H1 (cell line): ENCODE data around the gene MXRA8.

ENCODE experiments used
- EZH2 ChIP-seq: fragments of 200-600 bp; sonication (generic); IDR thresholded peaks from 2 replicates; pipeline ENCODE4 v1.7.1; 2012; ENCODE audit warnings: low read depth, mild to moderate bottlenecking, moderate library complexity, low read length, inconsistent platforms; ENCODE audit not compliant: severe bottlenecking
- GTF2F1 ChIP-seq: IDR thresholded peaks from 2 replicates; pipeline ENCODE4 v1.6.1; 2012; ENCODE audit warnings: low read depth, low read length, improper control_type of control experiment, borderline replicate concordance
- MAFK ChIP-seq: IDR thresholded peaks from 2 replicates; pipeline ENCODE4 v1.6.1; 2012; ENCODE audit warnings: low read depth, mild to moderate bottlenecking, improper control_type of control experiment, low read length
- NANOG ChIP-seq: IDR thresholded peaks from 2 replicates; pipeline ENCODE4 v1.6.1; 2011; ENCODE audit warnings: low read length, low read depth, mild to moderate bottlenecking, inconsistent platforms; ENCODE audit not compliant: insufficient read depth, poor library complexity, severe bottlenecking
- POLR2A ChIP-seq, 2 experiments: IDR thresholded peaks; 1 replicate in 1 of 2; 2 replicates in 1 of 2; pipeline ENCODE4 v1.6.1; 2011; ENCODE audit warnings: low read depth in 2 of 2, low read length in 2 of 2, mild to moderate bottlenecking in 2 of 2; ENCODE audit errors: control extremely low read depth in 1 of 2
- POU5F1 ChIP-seq: IDR thresholded peaks from 2 replicates; pipeline ENCODE4 v1.6.1; 2011; ENCODE audit warnings: low read depth, mild to moderate bottlenecking, low read length, moderate library complexity
- SIN3A ChIP-seq, 2 experiments: IDR thresholded peaks in 1 of 2; conservative IDR thresholded peaks in 1 of 2; 2 replicates each; pipeline ENCODE4 v1.6.1; 2011 to 2012; ENCODE audit warnings: low read length in 2 of 2, improper control_type of control experiment in 1 of 2, low read depth in 1 of 2, mild to moderate bottlenecking in 1 of 2
- SP1 ChIP-seq: IDR thresholded peaks from 2 replicates; pipeline ENCODE4 v1.6.1; 2011; ENCODE audit warnings: low read depth, low read length
- TAF7 ChIP-seq: optimal IDR thresholded peaks from 2 replicates; pipeline ENCODE3; 2011; ENCODE audit warnings: low read depth, mild to moderate bottlenecking, inconsistent platforms, low read length, moderate library complexity, borderline replicate concordance
- TF ChIP-seq, protein P1 (sequence below), 3 experiments: IDR thresholded peaks; 1 replicate in 2 of 3; 2 replicates in 1 of 3; pipeline versions ENCODE4 v1.5.1 to v1.6.1; 2011; ENCODE audit warnings: low read length in 3 of 3, mild to moderate bottlenecking in 3 of 3, inconsistent platforms in 2 of 3, low read depth in 1 of 3, moderate library complexity in 1 of 3; ENCODE audit not compliant: insufficient read depth in 1 of 3; ENCODE audit errors: control extremely low read depth in 1 of 3
- TF ChIP-seq, protein P2 (sequence below): IDR thresholded peaks from 2 replicates; pipeline ENCODE4 v1.6.1; 2011; ENCODE audit warnings: low read length, improper control_type of control experiment

DNA sequence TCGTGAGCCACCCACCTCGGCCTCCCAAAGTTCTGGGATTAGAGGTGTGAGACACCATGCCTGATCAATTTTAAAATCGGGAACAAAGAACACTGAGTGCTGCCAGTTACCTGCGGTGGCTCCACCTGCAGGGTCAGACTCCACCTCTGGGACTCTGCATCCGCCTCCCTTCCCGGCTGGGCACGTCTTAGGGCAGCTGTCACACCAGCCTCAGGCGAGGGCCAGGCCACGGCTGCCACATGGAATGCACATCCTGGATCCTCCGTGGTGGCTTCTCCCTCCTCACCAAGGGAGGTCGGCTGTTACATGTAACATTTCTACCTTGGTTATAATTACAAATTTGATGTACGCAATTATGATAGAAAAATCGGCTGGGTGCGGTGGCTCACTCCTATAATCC is 5.9 kb upstream of the MXRA8 start:
- TF ChIP-seq POLR2A (IDR thresholded peaks at IDR 0.05; ENCODE audit: control extremely low read depth in 1 of 2, low read depth in 2 of 2, low read length in 2 of 2): no peak
- TF ChIP-seq, protein P1, sequence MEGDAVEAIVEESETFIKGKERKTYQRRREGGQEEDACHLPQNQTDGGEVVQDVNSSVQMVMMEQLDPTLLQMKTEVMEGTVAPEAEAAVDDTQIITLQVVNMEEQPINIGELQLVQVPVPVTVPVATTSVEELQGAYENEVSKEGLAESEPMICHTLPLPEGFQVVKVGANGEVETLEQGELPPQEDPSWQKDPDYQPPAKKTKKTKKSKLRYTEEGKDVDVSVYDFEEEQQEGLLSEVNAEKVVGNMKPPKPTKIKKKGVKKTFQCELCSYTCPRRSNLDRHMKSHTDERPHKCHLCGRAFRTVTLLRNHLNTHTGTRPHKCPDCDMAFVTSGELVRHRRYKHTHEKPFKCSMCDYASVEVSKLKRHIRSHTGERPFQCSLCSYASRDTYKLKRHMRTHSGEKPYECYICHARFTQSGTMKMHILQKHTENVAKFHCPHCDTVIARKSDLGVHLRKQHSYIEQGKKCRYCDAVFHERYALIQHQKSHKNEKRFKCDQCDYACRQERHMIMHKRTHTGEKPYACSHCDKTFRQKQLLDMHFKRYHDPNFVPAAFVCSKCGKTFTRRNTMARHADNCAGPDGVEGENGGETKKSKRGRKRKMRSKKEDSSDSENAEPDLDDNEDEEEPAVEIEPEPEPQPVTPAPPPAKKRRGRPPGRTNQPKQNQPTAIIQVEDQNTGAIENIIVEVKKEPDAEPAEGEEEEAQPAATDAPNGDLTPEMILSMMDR (IDR thresholded peaks at IDR 0.05; ENCODE audit: control extremely low read depth in 1 of 3, insufficient read depth in 1 of 3, low read depth in 1 of 3, low read length in 3 of 3): no peak
- TF ChIP-seq NANOG: no peak
- no peak for TF ChIP-seq SP1
- TF ChIP-seq SIN3A (conservative IDR thresholded peaks at IDR 0.05 in 1 of 2, IDR thresholded peaks at IDR 0.05 in 1 of 2; ENCODE audit: low read depth in 1 of 2, low read length in 2 of 2): no peak
- no peak for TF ChIP-seq MAFK
- TF ChIP-seq EZH2: no peak
- no peak for TF ChIP-seq GTF2F1
- TF ChIP-seq POU5F1: no peak
- TF ChIP-seq TAF7: no peak
- TF ChIP-seq, protein P2, sequence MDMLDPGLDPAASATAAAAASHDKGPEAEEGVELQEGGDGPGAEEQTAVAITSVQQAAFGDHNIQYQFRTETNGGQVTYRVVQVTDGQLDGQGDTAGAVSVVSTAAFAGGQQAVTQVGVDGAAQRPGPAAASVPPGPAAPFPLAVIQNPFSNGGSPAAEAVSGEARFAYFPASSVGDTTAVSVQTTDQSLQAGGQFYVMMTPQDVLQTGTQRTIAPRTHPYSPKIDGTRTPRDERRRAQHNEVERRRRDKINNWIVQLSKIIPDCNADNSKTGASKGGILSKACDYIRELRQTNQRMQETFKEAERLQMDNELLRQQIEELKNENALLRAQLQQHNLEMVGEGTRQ: no peak
